ENCODE measurements around the gene UBE2E2.

UBE2E2 gene

GRCh38 chr3:23450806-23451205, 247.7 kb downstream of the UBE2E2 start:
- no peak for DNase-seq

GRCh38 chr3:23452408-23452807, 249.3 kb downstream of the UBE2E2 start:
- no peak for DNase-seq

- no peak for DNase-seq
Observed at GRCh38 chr3:23455084-23455483, 252.0 kb downstream of the UBE2E2 start.

- no peak for DNase-seq
Observed at GRCh38 chr3:23455775-23456174, 252.6 kb downstream of the UBE2E2 start.

- DNase-seq = no peak
Observed at GRCh38 chr3:23457697-23458096, 254.6 kb downstream of the UBE2E2 start.

- DNase-seq = no peak
Observed at GRCh38 chr3:23459465-23459864, 256.3 kb downstream of the UBE2E2 start.

- no peak for DNase-seq
Observed at GRCh38 chr3:23459889-23460546, 256.9 kb downstream of the UBE2E2 start.

GRCh38 chr3:23461069-23461468, 257.9 kb downstream of the UBE2E2 start:
- DNase-seq = no peak

GRCh38 chr3:23463791-23464190, 260.7 kb downstream of the UBE2E2 start:
- no peak for DNase-seq

GRCh38 chr3:23465569-23465968, 262.4 kb downstream of the UBE2E2 start:
- no peak for DNase-seq

GRCh38 chr3:23468203-23468602, 265.1 kb downstream of the UBE2E2 start:
- DNase-seq = no peak

- no peak for DNase-seq
Observed at GRCh38 chr3:23474580-23475357, 271.6 kb downstream of the UBE2E2 start.

GRCh38 chr3:23475446-23475845, 272.3 kb downstream of the UBE2E2 start:
- DNase-seq = no peak

GRCh38 chr3:23479026-23479425, 275.9 kb downstream of the UBE2E2 start:
- DNase-seq = no peak

- no peak for DNase-seq
Observed at GRCh38 chr3:23479615-23480328, 276.6 kb downstream of the UBE2E2 start.

GRCh38 chr3:23480329-23480714, 277.2 kb downstream of the UBE2E2 start:
- DNase-seq = no peak

- DNase-seq = no peak
Observed at GRCh38 chr3:23481011-23481615, 278.0 kb downstream of the UBE2E2 start.

- DNase-seq = no peak
Observed at GRCh38 chr3:23481616-23482278, 278.6 kb downstream of the UBE2E2 start.

GRCh38 chr3:23484386-23484785, 281.3 kb downstream of the UBE2E2 start:
- DNase-seq = no peak

- DNase-seq = no peak
Observed at GRCh38 chr3:23485922-23486321, 282.8 kb downstream of the UBE2E2 start.

- DNase-seq = no peak
Observed at GRCh38 chr3:23487015-23487414, 283.9 kb downstream of the UBE2E2 start.

GRCh38 chr3:23488618-23489017, 285.5 kb downstream of the UBE2E2 start:
- no peak for DNase-seq

All from left hindlimb (tissue), 1 donor.